Measurements from ENCODE around the gene PPP2R2D. TPM values are rescaled to one million over a fixed set of nuclear protein-coding genes. Genes with fewer than 3 reads are reported as not detected.

The PPP2R2D gene
- total RNA-seq, 1 experiment from 2014 or later = 23.5 TPM

DNA sequence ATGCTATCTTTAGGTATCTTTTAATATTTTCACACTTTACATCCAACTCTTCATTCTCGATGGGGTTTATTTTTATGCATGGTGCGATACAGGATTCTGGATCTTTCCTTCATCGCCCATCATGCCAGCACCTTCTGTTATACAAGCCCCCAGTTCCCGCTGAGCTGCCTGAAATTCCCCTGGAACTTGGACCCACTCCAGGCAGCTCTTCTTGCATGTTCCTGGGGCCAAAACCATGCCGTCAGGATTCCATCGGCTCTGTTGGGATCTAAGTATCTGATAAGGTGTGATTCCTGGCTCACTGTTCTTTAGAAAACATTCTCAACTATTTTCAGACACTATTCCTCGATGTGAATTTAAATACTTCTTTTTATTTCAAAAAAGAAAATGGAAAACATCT lies 40.5 kb upstream of the PPP2R2D start:
- CTCF ChIA-PET = no interaction called here
- intact Hi-C loops (cut with micrococcal nuclease; ENCODE audit: unreplicated experiment) = no loop called here
- H4K20me1 ChIP-seq (ENCODE audit: insufficient read depth) = no peaks in the 10 kb centered on the region; the same call in 1 of the 2 replicates
- no peak overlapping the region for H3K4me3 ChIP-seq
- peaks cover 88% of the 10 kb centered on the region for H3K27me3 ChIP-seq (ENCODE audit: insufficient read depth, low read depth)
- no peaks in the 10 kb centered on the region for H3K36me3 ChIP-seq (ENCODE audit: low read depth)
- H3K27ac ChIP-seq = no peak overlapping the region
- no peak overlapping the region for H3K4me2 ChIP-seq
- H3K9me2 ChIP-seq (ENCODE audit: insufficient read depth) = no peaks in the 10 kb centered on the region
- TF ChIP-seq, protein P1, sequence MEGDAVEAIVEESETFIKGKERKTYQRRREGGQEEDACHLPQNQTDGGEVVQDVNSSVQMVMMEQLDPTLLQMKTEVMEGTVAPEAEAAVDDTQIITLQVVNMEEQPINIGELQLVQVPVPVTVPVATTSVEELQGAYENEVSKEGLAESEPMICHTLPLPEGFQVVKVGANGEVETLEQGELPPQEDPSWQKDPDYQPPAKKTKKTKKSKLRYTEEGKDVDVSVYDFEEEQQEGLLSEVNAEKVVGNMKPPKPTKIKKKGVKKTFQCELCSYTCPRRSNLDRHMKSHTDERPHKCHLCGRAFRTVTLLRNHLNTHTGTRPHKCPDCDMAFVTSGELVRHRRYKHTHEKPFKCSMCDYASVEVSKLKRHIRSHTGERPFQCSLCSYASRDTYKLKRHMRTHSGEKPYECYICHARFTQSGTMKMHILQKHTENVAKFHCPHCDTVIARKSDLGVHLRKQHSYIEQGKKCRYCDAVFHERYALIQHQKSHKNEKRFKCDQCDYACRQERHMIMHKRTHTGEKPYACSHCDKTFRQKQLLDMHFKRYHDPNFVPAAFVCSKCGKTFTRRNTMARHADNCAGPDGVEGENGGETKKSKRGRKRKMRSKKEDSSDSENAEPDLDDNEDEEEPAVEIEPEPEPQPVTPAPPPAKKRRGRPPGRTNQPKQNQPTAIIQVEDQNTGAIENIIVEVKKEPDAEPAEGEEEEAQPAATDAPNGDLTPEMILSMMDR (conservative IDR thresholded peaks at IDR 0.05) = no peak
- TF ChIP-seq EZH2 (IDR thresholded peaks at IDR 0.05; ENCODE audit: low read depth) = no peak
- no peaks in the 10 kb centered on the region for H3F3A ChIP-seq (ENCODE audit: insufficient read depth, low read depth)
- H3K9me3 ChIP-seq (ENCODE audit: insufficient read depth, low read depth) = no peaks in the 10 kb centered on the region
- POLR2A ChIA-PET (ENCODE audit: unreplicated experiment) = no interaction called here
- H2AFZ ChIP-seq = no peak overlapping the region
- no peak for DNase-seq
- no peaks in the 10 kb centered on the region for H3K79me2 ChIP-seq (ENCODE audit: low read depth)
- no TSS peak for BruUV-seq (replicated peaks)
- H3K4me1 ChIP-seq (replicated peaks; ENCODE audit: insufficient read depth) = no peaks in the 10 kb centered on the region

DNA sequence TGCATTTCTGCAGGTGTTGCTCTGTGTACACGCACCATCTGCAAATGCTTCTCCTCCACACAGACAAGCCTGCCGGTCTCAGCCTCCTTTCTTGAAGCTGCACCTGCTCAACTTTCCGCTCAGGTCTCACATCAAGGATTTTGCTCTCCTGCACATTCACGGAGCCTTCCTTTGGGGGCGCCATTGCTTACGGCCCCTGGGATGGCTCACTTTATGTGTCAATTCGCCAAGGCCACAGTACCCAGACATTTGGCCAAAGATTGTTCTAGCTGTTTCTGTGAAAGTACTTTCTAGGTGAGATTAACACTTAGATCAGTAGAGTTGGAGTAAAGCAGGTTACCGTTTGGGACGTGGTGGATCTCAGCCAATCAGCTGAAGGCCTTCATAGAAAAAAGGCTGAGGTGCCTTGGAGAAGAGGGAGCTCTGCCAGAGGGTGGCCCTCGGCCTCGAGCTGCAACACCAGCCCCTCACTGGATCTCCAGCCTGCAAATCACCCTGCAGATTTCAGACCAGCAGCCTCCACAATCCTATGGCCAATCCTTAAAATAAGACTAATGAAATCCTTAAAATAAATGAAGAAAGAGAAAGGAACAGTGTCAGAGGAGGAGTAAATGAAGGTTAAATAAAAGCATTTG lies 39.9 kb upstream of the PPP2R2D start:
- Histone ChIP-seq H3K27ac (no peak overlapping the region), H3K4me2 (no peak overlapping the region), H4K20me1 (ENCODE audit: insufficient read depth) (no peaks in the 10 kb centered on the region; the same call in 1 of the 2 replicates), H3F3A (ENCODE audit: insufficient read depth, low read depth) (no peaks in the 10 kb centered on the region), H3K27me3 (ENCODE audit: insufficient read depth, low read depth) (peaks cover 90% of the 10 kb centered on the region), H3K9me2 (ENCODE audit: insufficient read depth) (no peaks in the 10 kb centered on the region), H3K9me3 (ENCODE audit: insufficient read depth, low read depth) (no peaks in the 10 kb centered on the region), H3K36me3 (ENCODE audit: low read depth) (no peaks in the 10 kb centered on the region), H3K79me2 (ENCODE audit: low read depth) (no peaks in the 10 kb centered on the region), H3K4me3 (no peak overlapping the region), H2AFZ (no peak overlapping the region), H3K4me1 (replicated peaks; ENCODE audit: insufficient read depth) (no peaks in the 10 kb centered on the region)
- no peak for TF ChIP-seq EZH2 (IDR thresholded peaks at IDR 0.05; ENCODE audit: low read depth)
- TF ChIP-seq, protein P1 (conservative IDR thresholded peaks at IDR 0.05) = no peak
- no peak for DNase-seq
- intact Hi-C loops (cut with micrococcal nuclease; ENCODE audit: unreplicated experiment) = no loop called here
- POLR2A ChIA-PET (ENCODE audit: unreplicated experiment) = no interaction called here
- no TSS peak for BruUV-seq (replicated peaks)
- CTCF ChIA-PET = no interaction called here

DNA sequence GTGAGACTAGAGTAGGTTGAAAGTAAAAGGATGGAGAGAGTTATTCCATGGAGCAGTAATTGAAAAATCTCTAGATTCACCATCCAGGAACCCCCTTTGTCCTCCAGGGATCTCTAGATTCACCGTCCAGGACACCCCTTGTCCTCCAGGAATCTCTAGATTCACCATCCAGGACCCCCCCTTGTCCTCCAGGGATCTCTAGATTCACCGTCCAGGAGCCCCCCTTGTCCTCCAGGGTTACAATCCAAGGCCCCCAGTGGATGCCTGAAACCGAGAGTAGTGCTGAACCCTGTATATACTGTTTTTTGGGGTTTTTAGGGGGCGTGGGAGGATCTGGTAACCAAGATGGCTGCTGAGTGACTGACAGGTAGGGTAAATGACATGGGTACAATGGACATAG lies 38.3 kb upstream of the PPP2R2D start:
- Histone ChIP-seq H3K4me1 (replicated peaks; ENCODE audit: insufficient read depth) (no peaks in the 10 kb centered on the region), H2AFZ (no peak overlapping the region), H3K79me2 (ENCODE audit: low read depth) (no peaks in the 10 kb centered on the region), H3K27ac (no peak overlapping the region), H3K4me2 (no peak overlapping the region), H3K36me3 (ENCODE audit: low read depth) (no peaks in the 10 kb centered on the region), H3K9me2 (ENCODE audit: insufficient read depth) (no peaks in the 10 kb centered on the region), H3K4me3 (no peak overlapping the region), H3F3A (ENCODE audit: insufficient read depth, low read depth) (no peaks in the 10 kb centered on the region), H3K27me3 (ENCODE audit: insufficient read depth, low read depth) (peaks cover 88% of the 10 kb centered on the region), H4K20me1 (ENCODE audit: insufficient read depth) (no peaks in the 10 kb centered on the region; the same call in 1 of the 2 replicates), H3K9me3 (ENCODE audit: insufficient read depth, low read depth) (no peaks in the 10 kb centered on the region)
- TF ChIP-seq, protein P1 (conservative IDR thresholded peaks at IDR 0.05) = no peak
- TF ChIP-seq EZH2 (IDR thresholded peaks at IDR 0.05; ENCODE audit: low read depth) = no peak
- DNase-seq = no peak
- intact Hi-C loops (cut with micrococcal nuclease; ENCODE audit: unreplicated experiment) = no loop called here
- ChIA-PET POLR2A (ENCODE audit: unreplicated experiment) (no interaction called here), CTCF (no interaction called here)
- no TSS peak for BruUV-seq (replicated peaks)

All from PC-9 (cell line).